Cardiac septum (tissue), 1 donor: Measurements from ENCODE around the gene EBI3. TPM values are rescaled to one million over a fixed set of nuclear protein-coding genes. Genes with fewer than 3 reads are reported as not detected.

ENCODE experiments used
- total RNA-seq: library from RNA; stranded (reverse); fragmentation: NEBNext Ultra II Directional; extraction: Animal tissue kit (Norgen Biotek cat#: 25700); gene quantifications from one replicate; pipeline ENCODE4 v1.2.1, GENCODE V29; 2021
- donor health status: DM: no; HTN: no; CAD: no.

EBI3 gene
- total RNA-seq, 1 donor from 2014 or later, result not detected

Other genes with a start within 250 kb of the EBI3 start
- gene EEF2, start 244.1 kb upstream of the EBI3 start, total RNA-seq, result 1,625 TPM
- gene PIAS4, start 221.8 kb upstream of the EBI3 start, total RNA-seq, result 18.4 TPM
- 29.9 TPM for gene ZBTB7A, start 162.6 kb upstream of the EBI3 start, total RNA-seq
- gene MAP2K2, start 105.4 kb upstream of the EBI3 start, total RNA-seq, result 107 TPM
- not detected for gene CREB3L3, start 75.9 kb upstream of the EBI3 start, total RNA-seq
- gene SIRT6, start 47.0 kb upstream of the EBI3 start, total RNA-seq, result 14.9 TPM
- gene ANKRD24, start 46.8 kb upstream of the EBI3 start, total RNA-seq, result 1.6 TPM
- 11.7 TPM for gene YJU2, start 17.6 kb downstream of the EBI3 start, total RNA-seq
- gene SHD, start 49.7 kb downstream of the EBI3 start, total RNA-seq, result not detected
- not detected for gene TMIGD2, start 72.9 kb downstream of the EBI3 start, total RNA-seq
- 0.24 TPM for gene FSD1, start 75.1 kb downstream of the EBI3 start, total RNA-seq
- gene STAP2, start 109.3 kb downstream of the EBI3 start, total RNA-seq, result 0.83 TPM
- 14.9 TPM for gene MPND, start 114.0 kb downstream of the EBI3 start, total RNA-seq
- gene SH3GL1, start 171.0 kb downstream of the EBI3 start, total RNA-seq, result 22.0 TPM
- gene CHAF1A, start 173.1 kb downstream of the EBI3 start, total RNA-seq, result 5.1 TPM
- gene UBXN6, start 228.3 kb downstream of the EBI3 start, total RNA-seq, result 102 TPM
- gene HDGFL2, start 242.8 kb downstream of the EBI3 start, total RNA-seq, result 28.4 TPM